ENCODE measurements around the gene SLC35G4. TPM values are rescaled to one million over a fixed set of nuclear protein-coding genes. Genes with fewer than 3 reads are reported as not detected.

SLC35G4 gene
- total RNA-seq, 1 experiment from 2014 or later = not detected

DNA sequence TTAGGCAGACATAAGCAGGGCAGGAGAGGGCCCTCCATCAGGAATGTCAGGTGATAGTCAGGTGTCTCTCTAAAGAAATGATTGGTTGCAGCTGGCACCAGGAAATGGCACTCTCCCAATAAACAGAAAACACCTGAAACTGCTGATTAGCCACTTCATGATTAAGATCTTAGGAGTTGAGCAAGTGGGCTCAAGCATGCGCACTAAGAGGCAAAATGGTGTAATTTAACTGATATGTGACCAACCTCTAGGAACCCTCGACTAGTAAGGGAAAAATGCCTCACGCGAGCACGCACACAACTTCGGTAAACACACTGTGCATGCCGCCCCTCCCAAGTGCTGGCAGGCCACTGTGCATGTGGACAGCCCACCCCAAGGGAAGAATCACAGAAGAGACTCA, 23.8 kb upstream of the SLC35G4 start:
- H3K4me1 ChIP-seq (ENCODE audit: insufficient read depth, low read length, poor library complexity, severe bottlenecking) = no peaks in the 10 kb centered on the region
- H3K36me3 ChIP-seq (ENCODE audit: insufficient read depth, low read length, poor library complexity, severe bottlenecking) = no peaks in the 10 kb centered on the region
- H3K27ac ChIP-seq (ENCODE audit: low read depth, low read length, poor library complexity, severe bottlenecking) = no peak overlapping the region
- TF ChIP-seq CTCF (conservative IDR thresholded peaks at IDR 0.05; ENCODE audit: low read depth, low read length) = no peak
- no TSS peak for BruUV-seq (replicated peaks)
- CTCF ChIA-PET = no interaction called here
- H3K4me3 ChIP-seq (ENCODE audit: low read depth, low read length, poor library complexity, severe bottlenecking) = no peak overlapping the region
- no peaks in the 10 kb centered on the region for H3K27me3 ChIP-seq (replicated peaks; ENCODE audit: insufficient read depth, low read depth, low read length, poor library complexity)
- intact Hi-C loops (cut with micrococcal nuclease; ENCODE audit: unreplicated experiment) = no loop called here
- DNase-seq (ENCODE audit: low spot score) = no peak
- POLR2A ChIA-PET (ENCODE audit: low non-redundant PET) = no interaction called here
- no peaks in the 10 kb centered on the region for H3K9me3 ChIP-seq (ENCODE audit: low read depth, low read length, poor library complexity, severe bottlenecking)

GRCh38 chr18:11586896-11587295, 22.5 kb upstream of the SLC35G4 start:
- H3K36me3 ChIP-seq (ENCODE audit: insufficient read depth, low read length, poor library complexity, severe bottlenecking) = no peaks in the 10 kb centered on the region
- ChIA-PET POLR2A (ENCODE audit: low non-redundant PET) (no interaction called here), CTCF (no interaction called here)
- no peak overlapping the region for H3K4me3 ChIP-seq (ENCODE audit: low read depth, low read length, poor library complexity, severe bottlenecking)
- no peaks in the 10 kb centered on the region for H3K27me3 ChIP-seq (replicated peaks; ENCODE audit: insufficient read depth, low read depth, low read length, poor library complexity)
- no TSS peak for BruUV-seq (replicated peaks)
- no peak for TF ChIP-seq CTCF (conservative IDR thresholded peaks at IDR 0.05; ENCODE audit: low read depth, low read length)
- no peak for TF ChIP-seq EZH2 (IDR thresholded peaks at IDR 0.05; ENCODE audit: borderline replicate concordance, low read depth, low read length, poor library complexity, severe bottlenecking)
- H3K27ac ChIP-seq (ENCODE audit: low read depth, low read length, poor library complexity, severe bottlenecking) = no peak overlapping the region
- no peaks in the 10 kb centered on the region for H3K4me1 ChIP-seq (ENCODE audit: insufficient read depth, low read length, poor library complexity, severe bottlenecking)
- no peaks in the 10 kb centered on the region for H3K9me3 ChIP-seq (ENCODE audit: low read depth, low read length, poor library complexity, severe bottlenecking)
- DNase-seq (ENCODE audit: low spot score) = no peak
- intact Hi-C loops (cut with micrococcal nuclease; ENCODE audit: unreplicated experiment) = no loop called here

DNA sequence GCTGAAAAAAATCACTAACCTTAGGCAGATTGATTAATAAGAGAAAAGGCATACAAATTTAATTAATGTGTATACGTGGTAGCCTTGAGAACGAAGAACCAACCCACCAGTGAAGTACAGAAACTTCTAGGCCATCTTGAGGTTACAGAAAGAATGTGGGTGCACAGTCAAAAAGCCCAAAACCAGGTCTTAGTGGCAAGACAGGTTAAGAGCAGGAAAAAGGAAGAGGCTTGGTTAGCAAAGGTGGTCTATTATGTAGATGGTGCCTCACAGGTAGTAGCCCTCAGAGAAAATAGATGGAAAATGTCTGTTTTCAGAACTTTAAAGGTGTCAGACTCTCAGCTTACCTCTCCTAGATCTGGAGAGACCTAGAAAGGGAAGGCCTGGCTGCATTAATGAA, 22.0 kb upstream of the SLC35G4 start:
- no TSS peak for BruUV-seq (replicated peaks)
- DNase-seq (ENCODE audit: low spot score) = no peak
- no peak for TF ChIP-seq EZH2 (IDR thresholded peaks at IDR 0.05; ENCODE audit: borderline replicate concordance, low read depth, low read length, poor library complexity, severe bottlenecking)
- no peak for TF ChIP-seq CTCF (conservative IDR thresholded peaks at IDR 0.05; ENCODE audit: low read depth, low read length)
- ChIA-PET POLR2A (ENCODE audit: low non-redundant PET) (no interaction called here), CTCF (no interaction called here)
- Histone ChIP-seq H3K9me3 (ENCODE audit: low read depth, low read length, poor library complexity, severe bottlenecking) (no peaks in the 10 kb centered on the region), H3K4me1 (ENCODE audit: insufficient read depth, low read length, poor library complexity, severe bottlenecking) (no peaks in the 10 kb centered on the region), H3K27ac (ENCODE audit: low read depth, low read length, poor library complexity, severe bottlenecking) (no peak overlapping the region), H3K36me3 (ENCODE audit: insufficient read depth, low read length, poor library complexity, severe bottlenecking) (no peaks in the 10 kb centered on the region), H3K4me3 (ENCODE audit: low read depth, low read length, poor library complexity, severe bottlenecking) (no peak overlapping the region), H3K27me3 (replicated peaks; ENCODE audit: insufficient read depth, low read depth, low read length, poor library complexity) (no peaks in the 10 kb centered on the region)
- intact Hi-C loops (cut with micrococcal nuclease; ENCODE audit: unreplicated experiment) = no loop called here
